Measurements from ENCODE around the gene NUCKS1.

The NUCKS1 gene

GRCh38 chr1:205690122-205690756 is 59.7 kb downstream of the NUCKS1 start:
- TF ChIP-seq TAF1 (IDR thresholded peaks at IDR 0.05; ENCODE audit: borderline replicate concordance, insufficient read depth, low read length) (no peak), SIN3A (IDR thresholded peaks at IDR 0.05; ENCODE audit: borderline replicate concordance, insufficient read depth, low read length) (no peak), POLR2AphosphoS5 (IDR thresholded peaks at IDR 0.05; ENCODE audit: low read depth, low read length) (no peak)

DNA sequence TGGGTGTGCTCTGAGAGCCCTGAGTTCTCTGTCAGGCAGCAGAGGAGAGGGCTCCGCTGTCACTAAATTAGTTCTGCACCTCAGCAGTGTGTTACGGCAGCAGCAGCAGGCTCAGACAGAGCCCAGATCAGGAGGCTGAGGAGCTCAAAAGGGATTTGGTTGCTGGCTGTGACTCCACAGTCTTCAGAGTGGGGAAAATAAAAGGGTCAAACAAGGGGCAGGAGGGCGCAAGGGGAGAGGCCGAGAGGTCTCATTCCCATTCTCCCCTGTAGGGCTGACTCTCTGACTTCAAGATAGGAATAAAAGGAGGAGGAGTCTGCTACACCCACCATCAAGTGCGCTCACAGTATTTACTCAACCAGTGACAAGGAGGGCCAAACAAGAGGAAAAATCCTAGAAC is 60.5 kb downstream of the NUCKS1 start:
- no peak for TF ChIP-seq POLR2AphosphoS5 (IDR thresholded peaks at IDR 0.05; ENCODE audit: low read depth, low read length)
- no peak for TF ChIP-seq REST (IDR thresholded peaks at IDR 0.05; ENCODE audit: insufficient read depth in 1 of 2, low read depth in 2 of 2, low read length in 2 of 2)
- no peak for TF ChIP-seq SIN3A (IDR thresholded peaks at IDR 0.05; ENCODE audit: borderline replicate concordance, insufficient read depth, low read length)
- no peak for TF ChIP-seq FOXP2 (optimal IDR thresholded peaks at IDR 0.05; ENCODE audit: borderline replicate concordance, extremely low read depth, extremely low read length, insufficient read depth)
- TF ChIP-seq TAF1 (IDR thresholded peaks at IDR 0.05; ENCODE audit: borderline replicate concordance, insufficient read depth, low read length), result no peak

DNA sequence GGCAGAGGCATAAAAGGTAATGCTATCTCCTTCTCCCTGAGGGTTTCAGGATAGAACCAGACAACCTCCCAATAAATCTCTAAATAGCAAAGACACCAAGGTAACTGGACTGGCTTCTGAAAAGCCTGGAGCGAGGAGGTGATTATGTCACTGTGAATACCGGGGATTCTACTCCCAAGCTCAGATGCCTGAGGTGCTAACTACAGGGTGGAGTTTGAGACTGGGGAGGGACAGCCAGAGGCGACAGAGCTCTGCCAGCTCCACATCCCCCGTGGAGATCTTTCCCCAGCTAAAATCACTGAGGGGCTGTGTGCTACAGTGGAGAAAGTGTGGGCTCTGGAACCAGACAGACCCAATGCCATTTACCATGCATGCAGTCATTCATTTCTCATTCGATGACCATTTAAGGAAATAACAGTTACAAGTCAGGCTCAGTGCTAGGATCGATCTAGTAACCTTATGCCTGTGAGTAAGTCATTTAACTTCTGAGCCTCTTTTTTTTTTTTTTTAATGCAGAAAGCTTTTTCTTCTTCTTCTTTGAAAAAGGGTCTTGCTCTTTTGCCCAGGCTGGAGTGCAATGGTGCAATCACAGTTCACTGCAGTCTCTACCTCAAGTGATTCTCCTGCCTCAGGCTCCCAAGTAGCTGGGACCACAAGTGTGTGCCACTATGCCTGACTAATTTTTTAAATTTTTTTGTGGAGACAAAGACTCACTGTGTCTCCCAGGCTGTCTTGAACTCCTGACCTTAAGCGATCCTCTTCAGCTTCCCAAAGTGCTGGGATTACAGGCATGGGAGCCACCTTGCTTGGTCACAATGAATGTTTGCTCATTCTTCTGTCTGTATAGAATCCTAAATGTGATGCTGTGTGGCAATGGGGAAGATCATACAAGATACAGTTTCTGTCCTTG is 61.6 kb downstream of the NUCKS1 start:
- no peak for TF ChIP-seq FOXP2 (optimal IDR thresholded peaks at IDR 0.05; ENCODE audit: borderline replicate concordance, extremely low read depth, extremely low read length, insufficient read depth)
- no peak for TF ChIP-seq POLR2AphosphoS5 (IDR thresholded peaks at IDR 0.05; ENCODE audit: low read depth, low read length)
- no peak for TF ChIP-seq REST (IDR thresholded peaks at IDR 0.05; ENCODE audit: insufficient read depth in 1 of 2, low read depth in 2 of 2, low read length in 2 of 2)
- no peak for TF ChIP-seq SIN3A (IDR thresholded peaks at IDR 0.05; ENCODE audit: borderline replicate concordance, insufficient read depth, low read length)
- no peak for TF ChIP-seq TAF1 (IDR thresholded peaks at IDR 0.05; ENCODE audit: borderline replicate concordance, insufficient read depth, low read length)

- TF ChIP-seq REST (IDR thresholded peaks at IDR 0.05; ENCODE audit: insufficient read depth in 1 of 2, low read depth in 2 of 2, low read length in 2 of 2) (no peak), TAF1 (IDR thresholded peaks at IDR 0.05; ENCODE audit: borderline replicate concordance, insufficient read depth, low read length) (no peak), POLR2AphosphoS5 (IDR thresholded peaks at IDR 0.05; ENCODE audit: low read depth, low read length) (no peak), FOXP2 (optimal IDR thresholded peaks at IDR 0.05; ENCODE audit: borderline replicate concordance, extremely low read depth, extremely low read length, insufficient read depth) (no peak), SIN3A (IDR thresholded peaks at IDR 0.05; ENCODE audit: borderline replicate concordance, insufficient read depth, low read length) (no peak)
Observed at GRCh38 chr1:205687242-205687641, 62.7 kb downstream of the NUCKS1 start.

DNA sequence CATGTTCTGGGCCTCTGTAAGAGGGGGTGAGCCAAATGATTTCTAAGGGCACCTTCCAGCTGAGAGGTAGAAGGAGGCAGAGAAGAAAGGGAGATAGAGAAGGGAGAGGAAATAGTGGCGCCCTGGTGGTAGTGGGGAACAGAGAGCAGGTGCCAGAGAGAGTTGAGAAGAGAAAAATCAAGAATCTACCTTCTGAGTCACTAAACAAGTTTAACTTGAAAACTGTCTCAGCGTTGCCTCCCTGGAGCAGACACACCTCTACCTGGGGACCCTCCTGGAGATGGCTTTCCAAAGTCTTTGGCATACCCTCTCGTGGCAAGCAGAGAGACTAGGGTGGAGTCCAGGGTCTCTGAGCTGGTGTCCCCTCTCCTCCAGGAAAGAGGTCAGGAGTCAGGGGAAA is 68.6 kb downstream of the NUCKS1 start:
- no peak for TF ChIP-seq FOXP2 (optimal IDR thresholded peaks at IDR 0.05; ENCODE audit: borderline replicate concordance, extremely low read depth, extremely low read length, insufficient read depth)

Measured in PFSK-1 (cell line).